Inflammatory macrophage treated with lipopolysaccharide for 4 hours (primary cell): ENCODE data around the gene YEATS2.
A peak's percentile ranks its signal among the peaks of the same experiment; 100 is the strongest.
"Not testable (repeated sequence)": the region's sequence is repeated elsewhere in the genome, so short reads cannot be mapped to it uniquely, and the experiment has no call there.

ENCODE experiments used
- DNase-seq: peaks from one replicate; pipeline ENCODE4 v3.0.0-alpha.2; 2020

Gene YEATS2

GRCh38 chr3:183697610-183698317 lies at the start of gene YEATS2:
TSS of gene YEATS2 (plus strand) at chr3:183697797. CDS start at chr3:183715163, 17,366 bp downstream.
- peak; percentile 84 for DNase-seq

- no peak for DNase-seq
Measured at GRCh38 chr3:183650554-183650953, 47.0 kb upstream of the YEATS2 start.

GRCh38 chr3:183653209-183654064 lies 44.2 kb upstream of the YEATS2 start:
- DNase-seq, result no peak

- no peak for DNase-seq
Measured at GRCh38 chr3:183654727-183655126, 42.9 kb upstream of the YEATS2 start.

- no peak for DNase-seq
Measured at GRCh38 chr3:183662099-183662498, 35.5 kb upstream of the YEATS2 start.

- no peak for DNase-seq
Measured at GRCh38 chr3:183664913-183665381, 32.6 kb upstream of the YEATS2 start.

- no peak for DNase-seq
Measured at GRCh38 chr3:183680061-183680460, 17.5 kb upstream of the YEATS2 start.

- DNase-seq, result no peak
Measured at GRCh38 chr3:183687705-183688104, 9.9 kb upstream of the YEATS2 start.

GRCh38 chr3:183688874-183689273 lies 8.7 kb upstream of the YEATS2 start:
- no peak for DNase-seq

GRCh38 chr3:183689621-183690020 lies 8.0 kb upstream of the YEATS2 start:
- not testable (repeated sequence) for DNase-seq

GRCh38 chr3:183690402-183690995 lies 7.1 kb upstream of the YEATS2 start:
- DNase-seq, result no peak

- no peak for DNase-seq
Measured at GRCh38 chr3:183692436-183692835, 5.2 kb upstream of the YEATS2 start.

GRCh38 chr3:183695569-183696364 lies 1.8 kb upstream of the YEATS2 start:
- no peak for DNase-seq

- DNase-seq, result no peak
Measured at GRCh38 chr3:183697123-183697609, 431 bp upstream of the YEATS2 start.

GRCh38 chr3:183698318-183698751 lies 738 bp downstream of the YEATS2 start:
- peak; percentile 52 for DNase-seq

- DNase-seq, result peak; percentile 65
Measured at GRCh38 chr3:183698756-183699155, 1.2 kb downstream of the YEATS2 start.

GRCh38 chr3:183699238-183699947 lies 1.8 kb downstream of the YEATS2 start:
- DNase-seq, result peak; percentile 39

- DNase-seq, result no peak
Measured at GRCh38 chr3:183701744-183702143, 4.1 kb downstream of the YEATS2 start.

GRCh38 chr3:183703892-183704291 lies 6.3 kb downstream of the YEATS2 start:
- DNase-seq, result peak; percentile 14

- no peak for DNase-seq
Measured at GRCh38 chr3:183710231-183710630, 12.6 kb downstream of the YEATS2 start.

GRCh38 chr3:183711516-183711915 lies 13.9 kb downstream of the YEATS2 start:
- DNase-seq, result no peak

- DNase-seq, result no peak
Measured at GRCh38 chr3:183714622-183715021, 17.0 kb downstream of the YEATS2 start.
